GM23338 (cell line): Measurements from ENCODE around the gene CDKN2A. TPM values are rescaled to one million over a fixed set of nuclear protein-coding genes. Genes with fewer than 3 reads are reported as not detected.

Experiments
- ATAC-seq: fragments of 200-7000 bp; cut with Tn5 transposase; 3 replicates; pipeline ENCODE4 v1.9.1; 2020
- DNase-seq: peaks from one replicate; pipeline ENCODE4 v3.0.0-alpha.2; 2015; ENCODE audit warnings: low spot score
- H2AFZ ChIP-seq: fragments of 200-600 bp; sonication (generic); 2 replicates; pipeline ENCODE4 v1.8.0; 2016; ENCODE audit warnings: antibody characterized with exemption, mild to moderate bottlenecking, moderate library complexity
- H3F3A ChIP-seq: fragments of 200-600 bp; sonication (generic); replicated peaks from 2 replicates; pipeline ENCODE4 v1.8.0; 2017; ENCODE audit warnings: antibody characterized with exemption, mixed run types, low read depth
- H3K27ac ChIP-seq: fragments of 200-600 bp; sonication (generic); 2 replicates; pipeline ENCODE4 v1.6.1; 2016; ENCODE audit warnings: low read depth
- H3K27me3 ChIP-seq: fragments of 200-600 bp; sonication (generic); 2 replicates; pipeline ENCODE4 v1.8.0; 2016; ENCODE audit warnings: mild to moderate bottlenecking, mixed run types, moderate library complexity; ENCODE audit not compliant: insufficient read depth
- H3K36me3 ChIP-seq: fragments of 200-600 bp; sonication (generic); 2 replicates; pipeline ENCODE4 v1.8.0; 2016; ENCODE audit warnings: mild to moderate bottlenecking; ENCODE audit not compliant: insufficient read depth
- H3K4me1 ChIP-seq: fragments of 200-600 bp; sonication (generic); 2 replicates; pipeline ENCODE4 v1.8.0; 2016; ENCODE audit warnings: mild to moderate bottlenecking, moderate library complexity; ENCODE audit not compliant: insufficient read depth
- H3K4me2 ChIP-seq: fragments of 200-600 bp; sonication (generic); 2 replicates; pipeline ENCODE4 v1.7.1; 2017; ENCODE audit warnings: mixed run types
- H3K4me3 ChIP-seq: fragments of 200-600 bp; sonication (generic); 2 replicates; pipeline ENCODE4 v1.6.1; 2016; ENCODE audit warnings: mixed run types
- H3K79me2 ChIP-seq: fragments of 200-600 bp; sonication (generic); replicated peaks from 2 replicates; pipeline ENCODE4 v1.8.0; 2017; ENCODE audit warnings: mild to moderate bottlenecking; ENCODE audit not compliant: insufficient read depth
- H3K9me2 ChIP-seq: fragments of 200-600 bp; sonication (generic); 2 replicates; pipeline ENCODE4 v1.8.0; 2017; ENCODE audit not compliant: insufficient read depth
- H4K20me1 ChIP-seq: fragments of 200-600 bp; sonication (generic); replicated peaks from 2 replicates; pipeline ENCODE4 v1.8.0; 2017; ENCODE audit warnings: mild to moderate bottlenecking; ENCODE audit not compliant: insufficient read depth
- H3K27ac Mint-ChIP-seq: 2 replicates; pipeline ENCODE4 v1.8.0; 2020; ENCODE audit warnings: inconsistent platforms, mild to moderate bottlenecking, moderate library complexity, mixed read lengths
- H3K27me3 Mint-ChIP-seq: 3 replicates; pipeline ENCODE4 v1.8.0; 2022; ENCODE audit warnings: low read depth, mild to moderate bottlenecking, moderate library complexity, mixed read lengths, inconsistent platforms; ENCODE audit not compliant: insufficient read depth, poor library complexity
- H3K36me3 Mint-ChIP-seq: 3 replicates; pipeline ENCODE4 v1.8.0; 2021; ENCODE audit warnings: low read depth, mild to moderate bottlenecking, inconsistent platforms, moderate library complexity, mixed read lengths
- H3K4me1 Mint-ChIP-seq: 3 replicates; pipeline ENCODE4 v1.8.0; 2020; ENCODE audit warnings: mild to moderate bottlenecking, inconsistent platforms, mixed read lengths
- H3K4me3 Mint-ChIP-seq: 3 replicates; pipeline ENCODE4 v1.8.0; 2021; ENCODE audit warnings: moderate library complexity, mild to moderate bottlenecking, inconsistent platforms, mixed read lengths
- H3K9me3 Mint-ChIP-seq: 3 replicates; pipeline ENCODE4 v1.8.0; 2020; ENCODE audit warnings: moderate library complexity, mild to moderate bottlenecking, inconsistent platforms, mixed read lengths
- CREB1 ChIP-seq: fragments of 250-450 bp; sonication (Bioruptor Pico); IDR thresholded peaks from 2 replicates; pipeline ENCODE4 v1.5.0; 2020; ENCODE audit warnings: low read depth, mild to moderate bottlenecking, moderate library complexity
- EZH2 ChIP-seq: fragments of 200-600 bp; sonication (generic); IDR thresholded peaks from one replicate; pipeline ENCODE4 v1.8.0; 2017; ENCODE audit warnings: antibody characterized with exemption, mild to moderate bottlenecking, low read depth; ENCODE audit not compliant: unreplicated experiment
- JUNB ChIP-seq: IDR thresholded peaks from one replicate; pipeline ENCODE4 v1.6.1; 2016; ENCODE audit warnings: antibody characterized with exemption; ENCODE audit not compliant: unreplicated experiment
- NANOG ChIP-seq: IDR thresholded peaks from 2 replicates; pipeline ENCODE4 v1.6.1; 2016; ENCODE audit warnings: antibody characterized with exemption, borderline replicate concordance
- STAT1 ChIP-seq: IDR thresholded peaks from one replicate; pipeline ENCODE4 v1.6.1; 2016; ENCODE audit warnings: antibody characterized with exemption; ENCODE audit not compliant: unreplicated experiment
- ZNF114 ChIP-seq: fragments of 250-450 bp; sonication (Bioruptor Pico); IDR thresholded peaks from 2 replicates; pipeline ENCODE4 v1.5.0; 2020; ENCODE audit warnings: mild to moderate bottlenecking, moderate library complexity
- ZNF331 ChIP-seq: fragments of 250-450 bp; sonication (Bioruptor Pico); IDR thresholded peaks from 2 replicates; pipeline ENCODE4 v1.5.0; 2020; ENCODE audit warnings: low read depth, mild to moderate bottlenecking, moderate library complexity
- ZNF462 ChIP-seq: fragments of 250-450 bp; sonication (Bioruptor Pico); IDR thresholded peaks from 2 replicates; pipeline ENCODE4 v1.5.0; 2020; ENCODE audit warnings: mild to moderate bottlenecking, moderate library complexity
- polyA plus RNA-seq: library from polyadenylated mRNA; unstranded; fragments of >200 nt; fragmentation: Nextera tagmentation; extraction: Ambion mirVana; gene quantifications from 2 replicates; pipeline ENCODE4 v1.2.1, GENCODE V29; 2016
- total RNA-seq: library from RNA; depleted of rRNA; stranded (reverse); fragments of >200 nt; shearing (Covaris generic); gene quantifications from 2 replicates; pipeline ENCODE4 v1.2.3, GENCODE V29; 2014

CDKN2A gene
- total and polyA plus RNA-seq, 2 experiments from 2014 or later, result 0.87 to 2.7 TPM

- Histone ChIP-seq H3K4me3 (no peak overlapping the region), H3K27ac (no peak overlapping the region), H3K9me2 (no peaks in the 10 kb centered on the region), H3K4me2 (peak overlapping the region; percentile 20), H3K27me3 (peaks cover 92% of the 10 kb centered on the region), H3K79me2 (no peaks in the 10 kb centered on the region), H2AFZ (no peak overlapping the region), H3K36me3 (no peaks in the 10 kb centered on the region), H3F3A (peaks cover 11% of the 10 kb centered on the region; the same call in 1 of the 2 replicates), H4K20me1 (no peaks in the 10 kb centered on the region), H3K4me1 (peaks cover 38% of the 10 kb centered on the region)
- ATAC-seq (no peak), DNase-seq (no peak)
- TF ChIP-seq NANOG (no peak), EZH2 (no peak), ZNF331 (no peak), JUNB (no peak), STAT1 (no peak), CREB1 (CRISPR knock-in tag) (no peak), ZNF462 (CRISPR knock-in tag) (no peak), ZNF114 (no peak)
- Mint-ChIP-seq H3K9me3 (0 out of 3 replicates have a peak, but pooled peaks cover 3% of the 10 kb centered on the region), H3K36me3 (no peaks in the 10 kb centered on the region), H3K4me3 (no peak overlapping the region), H3K27me3 (peaks cover 73% of the 10 kb centered on the region), H3K27ac (no peak overlapping the region), H3K4me1 (peaks cover 34% of the 10 kb centered on the region)
Observed at GRCh38 chr9:21998026-21998425, 3.8 kb upstream of the CDKN2A start.
